HEK293 (cell line): Measurements from ENCODE around the gene SFXN1.

Experiments
- HOXA7 ChIP-seq: sonication (generic); formaldehyde crosslinking; IDR thresholded peaks from 2 replicates; pipeline ENCODE4 v1.8.1; 2022; ENCODE audit warnings: missing genetic modification reagents, borderline replicate concordance
- ZNF2 ChIP-seq: fragments of 450-650 bp; formaldehyde crosslinking; IDR thresholded peaks from 2 replicates; pipeline ENCODE4 v1.5.1; 2016; ENCODE audit warnings: missing biosample characterization, missing genetic modification characterization
- ZNF701 ChIP-seq: fragments of 450-650 bp; formaldehyde crosslinking; IDR thresholded peaks from 2 replicates; pipeline ENCODE4 v1.5.1; 2016; ENCODE audit warnings: missing biosample characterization, missing genetic modification characterization
- TF ChIP-seq, protein P1 (sequence below): IDR thresholded peaks from 2 replicates; pipeline ENCODE4 v1.6.1; 2011; ENCODE audit warnings: mild to moderate bottlenecking, low read depth, low read length, borderline replicate concordance
- TF ChIP-seq, protein P2 (sequence below): fragments of 450-650 bp; formaldehyde crosslinking; IDR thresholded peaks from 2 replicates; pipeline ENCODE4 v1.5.1; 2016; ENCODE audit warnings: missing biosample characterization, missing genetic modification characterization

DNA sequence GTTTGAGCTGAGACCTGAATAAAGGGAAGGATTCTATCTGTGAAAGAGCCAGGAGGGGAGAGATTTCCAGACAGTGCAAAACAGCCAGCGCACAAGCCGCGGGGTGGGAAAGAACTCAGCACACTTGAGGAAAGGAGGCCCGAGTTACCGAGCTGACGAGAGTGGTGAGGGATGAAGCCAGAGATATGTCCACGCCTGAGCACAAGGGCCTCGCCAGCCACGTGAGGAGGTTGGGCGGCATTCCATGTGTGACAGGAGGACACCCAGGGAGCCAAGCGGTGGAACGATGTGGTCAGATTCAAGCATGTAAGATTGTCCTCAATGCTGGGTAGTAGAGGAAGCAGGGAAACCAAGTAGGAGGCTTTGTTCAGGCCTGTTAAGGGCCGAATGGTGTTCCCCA is 17.0 kb upstream of the SFXN1 start:
- TF ChIP-seq ZNF701 = no peak
- TF ChIP-seq ZNF2 (tag by site-specific recombination) = no peak
- TF ChIP-seq, protein P1, sequence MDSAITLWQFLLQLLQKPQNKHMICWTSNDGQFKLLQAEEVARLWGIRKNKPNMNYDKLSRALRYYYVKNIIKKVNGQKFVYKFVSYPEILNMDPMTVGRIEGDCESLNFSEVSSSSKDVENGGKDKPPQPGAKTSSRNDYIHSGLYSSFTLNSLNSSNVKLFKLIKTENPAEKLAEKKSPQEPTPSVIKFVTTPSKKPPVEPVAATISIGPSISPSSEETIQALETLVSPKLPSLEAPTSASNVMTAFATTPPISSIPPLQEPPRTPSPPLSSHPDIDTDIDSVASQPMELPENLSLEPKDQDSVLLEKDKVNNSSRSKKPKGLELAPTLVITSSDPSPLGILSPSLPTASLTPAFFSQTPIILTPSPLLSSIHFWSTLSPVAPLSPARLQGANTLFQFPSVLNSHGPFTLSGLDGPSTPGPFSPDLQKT = no peak
- TF ChIP-seq HOXA7 (CRISPR knock-in tag) = no peak
- TF ChIP-seq, protein P2, sequence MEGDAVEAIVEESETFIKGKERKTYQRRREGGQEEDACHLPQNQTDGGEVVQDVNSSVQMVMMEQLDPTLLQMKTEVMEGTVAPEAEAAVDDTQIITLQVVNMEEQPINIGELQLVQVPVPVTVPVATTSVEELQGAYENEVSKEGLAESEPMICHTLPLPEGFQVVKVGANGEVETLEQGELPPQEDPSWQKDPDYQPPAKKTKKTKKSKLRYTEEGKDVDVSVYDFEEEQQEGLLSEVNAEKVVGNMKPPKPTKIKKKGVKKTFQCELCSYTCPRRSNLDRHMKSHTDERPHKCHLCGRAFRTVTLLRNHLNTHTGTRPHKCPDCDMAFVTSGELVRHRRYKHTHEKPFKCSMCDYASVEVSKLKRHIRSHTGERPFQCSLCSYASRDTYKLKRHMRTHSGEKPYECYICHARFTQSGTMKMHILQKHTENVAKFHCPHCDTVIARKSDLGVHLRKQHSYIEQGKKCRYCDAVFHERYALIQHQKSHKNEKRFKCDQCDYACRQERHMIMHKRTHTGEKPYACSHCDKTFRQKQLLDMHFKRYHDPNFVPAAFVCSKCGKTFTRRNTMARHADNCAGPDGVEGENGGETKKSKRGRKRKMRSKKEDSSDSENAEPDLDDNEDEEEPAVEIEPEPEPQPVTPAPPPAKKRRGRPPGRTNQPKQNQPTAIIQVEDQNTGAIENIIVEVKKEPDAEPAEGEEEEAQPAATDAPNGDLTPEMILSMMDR = no peak
